GM23338 (cell line): ENCODE measurements around the gene TMEFF1. TPM values are rescaled to one million over a fixed set of nuclear protein-coding genes. Genes with fewer than 3 reads are reported as not detected.

Source experiments
- ATAC-seq: fragments of 200-7000 bp; cut with Tn5 transposase; 3 replicates; pipeline ENCODE4 v1.9.1; 2020
- DNase-seq: peaks from one replicate; pipeline ENCODE4 v3.0.0-alpha.2; 2015; ENCODE audit warnings: low spot score
- H2AFZ ChIP-seq: fragments of 200-600 bp; sonication (generic); 2 replicates; pipeline ENCODE4 v1.8.0; 2016; ENCODE audit warnings: antibody characterized with exemption, mild to moderate bottlenecking, moderate library complexity
- H3F3A ChIP-seq: fragments of 200-600 bp; sonication (generic); replicated peaks from 2 replicates; pipeline ENCODE4 v1.8.0; 2017; ENCODE audit warnings: antibody characterized with exemption, mixed run types, low read depth
- H3K27ac ChIP-seq: fragments of 200-600 bp; sonication (generic); 2 replicates; pipeline ENCODE4 v1.6.1; 2016; ENCODE audit warnings: low read depth
- H3K27me3 ChIP-seq: fragments of 200-600 bp; sonication (generic); 2 replicates; pipeline ENCODE4 v1.8.0; 2016; ENCODE audit warnings: mild to moderate bottlenecking, mixed run types, moderate library complexity; ENCODE audit not compliant: insufficient read depth
- H3K36me3 ChIP-seq: fragments of 200-600 bp; sonication (generic); 2 replicates; pipeline ENCODE4 v1.8.0; 2016; ENCODE audit warnings: mild to moderate bottlenecking; ENCODE audit not compliant: insufficient read depth
- H3K4me1 ChIP-seq: fragments of 200-600 bp; sonication (generic); 2 replicates; pipeline ENCODE4 v1.8.0; 2016; ENCODE audit warnings: mild to moderate bottlenecking, moderate library complexity; ENCODE audit not compliant: insufficient read depth
- H3K4me2 ChIP-seq: fragments of 200-600 bp; sonication (generic); 2 replicates; pipeline ENCODE4 v1.7.1; 2017; ENCODE audit warnings: mixed run types
- H3K4me3 ChIP-seq: fragments of 200-600 bp; sonication (generic); 2 replicates; pipeline ENCODE4 v1.6.1; 2016; ENCODE audit warnings: mixed run types
- H3K79me2 ChIP-seq: fragments of 200-600 bp; sonication (generic); replicated peaks from 2 replicates; pipeline ENCODE4 v1.8.0; 2017; ENCODE audit warnings: mild to moderate bottlenecking; ENCODE audit not compliant: insufficient read depth
- H3K9me2 ChIP-seq: fragments of 200-600 bp; sonication (generic); 2 replicates; pipeline ENCODE4 v1.8.0; 2017; ENCODE audit not compliant: insufficient read depth
- H4K20me1 ChIP-seq: fragments of 200-600 bp; sonication (generic); replicated peaks from 2 replicates; pipeline ENCODE4 v1.8.0; 2017; ENCODE audit warnings: mild to moderate bottlenecking; ENCODE audit not compliant: insufficient read depth
- H3K27ac Mint-ChIP-seq: 2 replicates; pipeline ENCODE4 v1.8.0; 2020; ENCODE audit warnings: inconsistent platforms, mild to moderate bottlenecking, moderate library complexity, mixed read lengths
- H3K27me3 Mint-ChIP-seq: 3 replicates; pipeline ENCODE4 v1.8.0; 2022; ENCODE audit warnings: low read depth, mild to moderate bottlenecking, moderate library complexity, mixed read lengths, inconsistent platforms; ENCODE audit not compliant: insufficient read depth, poor library complexity
- H3K36me3 Mint-ChIP-seq: 3 replicates; pipeline ENCODE4 v1.8.0; 2021; ENCODE audit warnings: low read depth, mild to moderate bottlenecking, inconsistent platforms, moderate library complexity, mixed read lengths
- H3K4me1 Mint-ChIP-seq: 3 replicates; pipeline ENCODE4 v1.8.0; 2020; ENCODE audit warnings: mild to moderate bottlenecking, inconsistent platforms, mixed read lengths
- H3K4me3 Mint-ChIP-seq: 3 replicates; pipeline ENCODE4 v1.8.0; 2021; ENCODE audit warnings: moderate library complexity, mild to moderate bottlenecking, inconsistent platforms, mixed read lengths
- H3K9me3 Mint-ChIP-seq: 3 replicates; pipeline ENCODE4 v1.8.0; 2020; ENCODE audit warnings: moderate library complexity, mild to moderate bottlenecking, inconsistent platforms, mixed read lengths
- ETS1 ChIP-seq: IDR thresholded peaks from 2 replicates; pipeline ENCODE4 v1.6.1; 2016; ENCODE audit warnings: antibody characterized with exemption
- JUNB ChIP-seq: IDR thresholded peaks from one replicate; pipeline ENCODE4 v1.6.1; 2016; ENCODE audit warnings: antibody characterized with exemption; ENCODE audit not compliant: unreplicated experiment
- NANOG ChIP-seq: IDR thresholded peaks from 2 replicates; pipeline ENCODE4 v1.6.1; 2016; ENCODE audit warnings: antibody characterized with exemption, borderline replicate concordance
- POLR2AphosphoS5 ChIP-seq: IDR thresholded peaks from 2 replicates; pipeline ENCODE4 v1.6.1; 2016; ENCODE audit warnings: antibody characterized with exemption, low read depth
- STAT1 ChIP-seq: IDR thresholded peaks from one replicate; pipeline ENCODE4 v1.6.1; 2016; ENCODE audit warnings: antibody characterized with exemption; ENCODE audit not compliant: unreplicated experiment
- ZNF331 ChIP-seq: fragments of 250-450 bp; sonication (Bioruptor Pico); IDR thresholded peaks from 2 replicates; pipeline ENCODE4 v1.5.0; 2020; ENCODE audit warnings: low read depth, mild to moderate bottlenecking, moderate library complexity
- polyA plus RNA-seq: library from polyadenylated mRNA; unstranded; fragments of >200 nt; fragmentation: Nextera tagmentation; extraction: Ambion mirVana; gene quantifications from 2 replicates; pipeline ENCODE4 v1.2.1, GENCODE V29; 2016
- total RNA-seq: library from RNA; depleted of rRNA; stranded (reverse); fragments of >200 nt; shearing (Covaris generic); gene quantifications from 2 replicates; pipeline ENCODE4 v1.2.3, GENCODE V29; 2014
- TF ChIP-seq, protein P1 (sequence below): fragments of 250-450 bp; sonication (Bioruptor Pico); IDR thresholded peaks from 2 replicates; pipeline ENCODE4 v1.5.0; 2020; ENCODE audit warnings: mild to moderate bottlenecking, moderate library complexity
- TF ChIP-seq, protein P2 (sequence below), 2 experiments: fragments of 200-600 bp in 1 of 2; sonication (generic) in 1 of 2; conservative IDR thresholded peaks; 2 replicates each; pipeline versions ENCODE4 v1.5.1 to v1.6.1; 2016 to 2017; ENCODE audit warnings: antibody characterized with exemption in 2 of 2, low read depth in 2 of 2, mild to moderate bottlenecking in 2 of 2, moderate library complexity in 1 of 2
- TF ChIP-seq, protein P3 (sequence below): IDR thresholded peaks from one replicate; pipeline ENCODE4 v1.6.1; 2018; ENCODE audit warnings: antibody characterized with exemption; ENCODE audit not compliant: unreplicated experiment

TMEFF1 gene
- total and polyA plus RNA-seq, 2 experiments from 2014 or later: 6.6 to 85.2 TPM

DNA sequence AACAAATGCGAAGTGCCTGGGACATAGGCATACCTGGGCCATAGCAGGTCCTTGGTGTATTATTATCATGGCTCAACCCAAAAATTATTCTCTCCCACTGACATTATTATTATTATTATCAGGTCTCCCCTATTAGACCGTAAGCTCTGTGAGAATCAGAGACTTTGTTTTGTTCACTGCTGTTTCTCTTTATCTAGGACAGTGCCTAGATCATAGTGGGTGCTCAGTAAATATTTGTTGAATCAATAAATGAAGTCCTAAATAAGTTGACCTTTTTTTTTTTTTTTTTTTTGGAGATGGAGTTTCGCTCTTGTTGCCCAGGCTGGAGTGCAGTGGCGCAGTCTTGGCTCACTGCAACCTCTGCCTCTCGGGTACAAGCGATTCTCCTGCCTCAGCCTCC is 4.9 kb upstream of the TMEFF1 start (continued):
- TF ChIP-seq, protein P1, sequence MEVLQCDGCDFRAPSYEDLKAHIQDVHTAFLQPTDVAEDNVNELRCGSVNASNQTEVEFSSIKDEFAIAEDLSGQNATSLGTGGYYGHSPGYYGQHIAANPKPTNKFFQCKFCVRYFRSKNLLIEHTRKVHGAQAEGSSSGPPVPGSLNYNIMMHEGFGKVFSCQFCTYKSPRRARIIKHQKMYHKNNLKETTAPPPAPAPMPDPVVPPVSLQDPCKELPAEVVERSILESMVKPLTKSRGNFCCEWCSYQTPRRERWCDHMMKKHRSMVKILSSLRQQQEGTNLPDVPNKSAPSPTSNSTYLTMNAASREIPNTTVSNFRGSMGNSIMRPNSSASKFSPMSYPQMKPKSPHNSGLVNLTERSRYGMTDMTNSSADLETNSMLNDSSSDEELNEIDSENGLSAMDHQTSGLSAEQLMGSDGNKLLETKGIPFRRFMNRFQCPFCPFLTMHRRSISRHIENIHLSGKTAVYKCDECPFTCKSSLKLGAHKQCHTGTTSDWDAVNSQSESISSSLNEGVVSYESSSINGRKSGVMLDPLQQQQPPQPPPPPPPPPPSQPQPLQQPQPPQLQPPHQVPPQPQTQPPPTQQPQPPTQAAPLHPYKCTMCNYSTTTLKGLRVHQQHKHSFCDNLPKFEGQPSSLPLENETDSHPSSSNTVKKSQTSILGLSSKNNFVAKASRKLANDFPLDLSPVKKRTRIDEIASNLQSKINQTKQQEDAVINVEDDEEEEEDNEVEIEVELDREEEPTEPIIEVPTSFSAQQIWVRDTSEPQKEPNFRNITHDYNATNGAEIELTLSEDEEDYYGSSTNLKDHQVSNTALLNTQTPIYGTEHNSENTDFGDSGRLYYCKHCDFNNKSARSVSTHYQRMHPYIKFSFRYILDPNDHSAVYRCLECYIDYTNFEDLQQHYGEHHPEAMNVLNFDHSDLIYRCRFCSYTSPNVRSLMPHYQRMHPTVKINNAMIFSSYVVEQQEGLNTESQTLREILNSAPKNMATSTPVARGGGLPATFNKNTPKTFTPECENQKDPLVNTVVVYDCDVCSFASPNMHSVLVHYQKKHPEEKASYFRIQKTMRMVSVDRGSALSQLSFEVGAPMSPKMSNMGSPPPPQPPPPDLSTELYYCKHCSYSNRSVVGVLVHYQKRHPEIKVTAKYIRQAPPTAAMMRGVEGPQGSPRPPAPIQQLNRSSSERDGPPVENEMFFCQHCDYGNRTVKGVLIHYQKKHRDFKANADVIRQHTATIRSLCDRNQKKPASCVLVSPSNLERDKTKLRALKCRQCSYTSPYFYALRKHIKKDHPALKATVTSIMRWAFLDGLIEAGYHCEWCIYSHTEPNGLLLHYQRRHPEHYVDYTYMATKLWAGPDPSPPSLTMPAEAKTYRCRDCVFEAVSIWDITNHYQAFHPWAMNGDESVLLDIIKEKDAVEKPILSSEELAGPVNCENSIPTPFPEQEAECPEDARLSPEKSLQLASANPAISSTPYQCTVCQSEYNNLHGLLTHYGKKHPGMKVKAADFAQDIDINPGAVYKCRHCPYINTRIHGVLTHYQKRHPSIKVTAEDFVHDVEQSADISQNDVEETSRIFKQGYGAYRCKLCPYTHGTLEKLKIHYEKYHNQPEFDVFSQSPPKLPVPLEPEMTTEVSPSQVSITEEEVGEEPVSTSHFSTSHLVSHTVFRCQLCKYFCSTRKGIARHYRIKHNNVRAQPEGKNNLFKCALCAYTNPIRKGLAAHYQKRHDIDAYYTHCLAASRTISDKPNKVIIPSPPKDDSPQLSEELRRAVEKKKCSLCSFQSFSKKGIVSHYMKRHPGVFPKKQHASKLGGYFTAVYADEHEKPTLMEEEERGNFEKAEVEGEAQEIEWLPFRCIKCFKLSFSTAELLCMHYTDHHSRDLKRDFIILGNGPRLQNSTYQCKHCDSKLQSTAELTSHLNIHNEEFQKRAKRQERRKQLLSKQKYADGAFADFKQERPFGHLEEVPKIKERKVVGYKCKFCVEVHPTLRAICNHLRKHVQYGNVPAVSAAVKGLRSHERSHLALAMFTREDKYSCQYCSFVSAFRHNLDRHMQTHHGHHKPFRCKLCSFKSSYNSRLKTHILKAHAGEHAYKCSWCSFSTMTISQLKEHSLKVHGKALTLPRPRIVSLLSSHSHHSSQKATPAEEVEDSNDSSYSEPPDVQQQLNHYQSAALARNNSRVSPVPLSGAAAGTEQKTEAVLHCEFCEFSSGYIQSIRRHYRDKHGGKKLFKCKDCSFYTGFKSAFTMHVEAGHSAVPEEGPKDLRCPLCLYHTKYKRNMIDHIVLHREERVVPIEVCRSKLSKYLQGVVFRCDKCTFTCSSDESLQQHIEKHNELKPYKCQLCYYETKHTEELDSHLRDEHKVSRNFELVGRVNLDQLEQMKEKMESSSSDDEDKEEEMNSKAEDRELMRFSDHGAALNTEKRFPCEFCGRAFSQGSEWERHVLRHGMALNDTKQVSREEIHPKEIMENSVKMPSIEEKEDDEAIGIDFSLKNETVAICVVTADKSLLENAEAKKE: no peak
- TF ChIP-seq, protein P2, sequence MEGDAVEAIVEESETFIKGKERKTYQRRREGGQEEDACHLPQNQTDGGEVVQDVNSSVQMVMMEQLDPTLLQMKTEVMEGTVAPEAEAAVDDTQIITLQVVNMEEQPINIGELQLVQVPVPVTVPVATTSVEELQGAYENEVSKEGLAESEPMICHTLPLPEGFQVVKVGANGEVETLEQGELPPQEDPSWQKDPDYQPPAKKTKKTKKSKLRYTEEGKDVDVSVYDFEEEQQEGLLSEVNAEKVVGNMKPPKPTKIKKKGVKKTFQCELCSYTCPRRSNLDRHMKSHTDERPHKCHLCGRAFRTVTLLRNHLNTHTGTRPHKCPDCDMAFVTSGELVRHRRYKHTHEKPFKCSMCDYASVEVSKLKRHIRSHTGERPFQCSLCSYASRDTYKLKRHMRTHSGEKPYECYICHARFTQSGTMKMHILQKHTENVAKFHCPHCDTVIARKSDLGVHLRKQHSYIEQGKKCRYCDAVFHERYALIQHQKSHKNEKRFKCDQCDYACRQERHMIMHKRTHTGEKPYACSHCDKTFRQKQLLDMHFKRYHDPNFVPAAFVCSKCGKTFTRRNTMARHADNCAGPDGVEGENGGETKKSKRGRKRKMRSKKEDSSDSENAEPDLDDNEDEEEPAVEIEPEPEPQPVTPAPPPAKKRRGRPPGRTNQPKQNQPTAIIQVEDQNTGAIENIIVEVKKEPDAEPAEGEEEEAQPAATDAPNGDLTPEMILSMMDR (conservative IDR thresholded peaks at IDR 0.05; ENCODE audit: low read depth in 2 of 2): no peak
- no peak for TF ChIP-seq STAT1

DNA sequence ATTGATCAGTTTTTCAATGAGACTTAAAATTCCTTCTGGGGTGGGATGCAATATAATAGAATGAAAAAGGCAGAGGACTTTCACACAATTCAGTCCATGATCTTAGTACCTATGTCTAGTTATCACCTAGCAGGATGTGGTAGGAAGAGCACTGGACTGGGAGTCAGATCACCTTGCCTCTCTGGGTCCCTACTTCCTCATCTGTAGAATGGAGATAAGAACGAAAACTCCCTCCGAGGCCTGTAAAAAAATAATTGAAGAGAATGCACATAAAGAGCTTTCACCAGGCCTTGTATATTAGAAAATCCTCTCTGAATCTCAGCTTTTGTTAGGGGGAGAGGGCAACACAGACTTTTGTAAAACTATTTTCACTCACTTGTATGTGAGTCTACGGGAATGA is 681 bp upstream of the TMEFF1 start:
- H3K4me1 Mint-ChIP-seq: peaks cover 35% of the 10 kb centered on the region
- peak overlapping the region; percentile 61 for H3K4me2 ChIP-seq
- TF ChIP-seq ETS1 (no peak), STAT1 (no peak), POLR2AphosphoS5 (no peak), JUNB (no peak), ZNF331 (no peak), NANOG (no peak)
- TF ChIP-seq, protein P3, sequence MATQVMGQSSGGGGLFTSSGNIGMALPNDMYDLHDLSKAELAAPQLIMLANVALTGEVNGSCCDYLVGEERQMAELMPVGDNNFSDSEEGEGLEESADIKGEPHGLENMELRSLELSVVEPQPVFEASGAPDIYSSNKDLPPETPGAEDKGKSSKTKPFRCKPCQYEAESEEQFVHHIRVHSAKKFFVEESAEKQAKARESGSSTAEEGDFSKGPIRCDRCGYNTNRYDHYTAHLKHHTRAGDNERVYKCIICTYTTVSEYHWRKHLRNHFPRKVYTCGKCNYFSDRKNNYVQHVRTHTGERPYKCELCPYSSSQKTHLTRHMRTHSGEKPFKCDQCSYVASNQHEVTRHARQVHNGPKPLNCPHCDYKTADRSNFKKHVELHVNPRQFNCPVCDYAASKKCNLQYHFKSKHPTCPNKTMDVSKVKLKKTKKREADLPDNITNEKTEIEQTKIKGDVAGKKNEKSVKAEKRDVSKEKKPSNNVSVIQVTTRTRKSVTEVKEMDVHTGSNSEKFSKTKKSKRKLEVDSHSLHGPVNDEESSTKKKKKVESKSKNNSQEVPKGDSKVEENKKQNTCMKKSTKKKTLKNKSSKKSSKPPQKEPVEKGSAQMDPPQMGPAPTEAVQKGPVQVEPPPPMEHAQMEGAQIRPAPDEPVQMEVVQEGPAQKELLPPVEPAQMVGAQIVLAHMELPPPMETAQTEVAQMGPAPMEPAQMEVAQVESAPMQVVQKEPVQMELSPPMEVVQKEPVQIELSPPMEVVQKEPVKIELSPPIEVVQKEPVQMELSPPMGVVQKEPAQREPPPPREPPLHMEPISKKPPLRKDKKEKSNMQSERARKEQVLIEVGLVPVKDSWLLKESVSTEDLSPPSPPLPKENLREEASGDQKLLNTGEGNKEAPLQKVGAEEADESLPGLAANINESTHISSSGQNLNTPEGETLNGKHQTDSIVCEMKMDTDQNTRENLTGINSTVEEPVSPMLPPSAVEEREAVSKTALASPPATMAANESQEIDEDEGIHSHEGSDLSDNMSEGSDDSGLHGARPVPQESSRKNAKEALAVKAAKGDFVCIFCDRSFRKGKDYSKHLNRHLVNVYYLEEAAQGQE: no peak
- TF ChIP-seq, protein P2 (conservative IDR thresholded peaks at IDR 0.05; ENCODE audit: low read depth in 2 of 2): no peak

More for the DNA sequence above, 681 bp upstream of the TMEFF1 start:
- H2AFZ ChIP-seq: peak overlapping the region; percentile 98
- H3K27ac Mint-ChIP-seq: peak overlapping the region; percentile 66; the same call in 1 of the 2 replicates
- peak overlapping the region; percentile 73 for H3K4me3 Mint-ChIP-seq
- peak overlapping the region; percentile 64 for H3K4me3 ChIP-seq
- 0 out of 2 replicates have a peak, but pooled peaks cover 4% of the 10 kb centered on the region for H3F3A ChIP-seq
- peaks cover 33% of the 10 kb centered on the region for H3K79me2 ChIP-seq
- H3K4me1 ChIP-seq: peaks cover 18% of the 10 kb centered on the region
- ATAC-seq (no peak), DNase-seq (no peak)
- no peaks in the 10 kb centered on the region for H3K27me3 ChIP-seq
- H3K27me3 Mint-ChIP-seq: peaks cover 9% of the 10 kb centered on the region
- peaks cover 10% of the 10 kb centered on the region; the same call in 1 of the 2 replicates for H4K20me1 ChIP-seq
- 0 out of 2 replicates have a peak overlapping the region, but pooled peaks have one; percentile 65 for H3K27ac ChIP-seq
- H3K36me3 ChIP-seq: no peaks in the 10 kb centered on the region
- no peaks in the 10 kb centered on the region for H3K9me2 ChIP-seq
- peaks cover 3% of the 10 kb centered on the region; the same call in 1 of the 3 replicates for H3K36me3 Mint-ChIP-seq
- H3K9me3 Mint-ChIP-seq: no peaks in the 10 kb centered on the region; the same call in 2 of the 3 replicates
